ENCODE data around the gene CDH24.

CDH24 gene

GRCh38 chr14:23090254-23090636 is 32.9 kb upstream of the CDH24 start:
- no peak for DNase-seq

GRCh38 chr14:23089498-23090253 is 32.4 kb upstream of the CDH24 start:
- DNase-seq = no peak

GRCh38 chr14:23086565-23086964 is 29.2 kb upstream of the CDH24 start:
- no peak for DNase-seq

GRCh38 chr14:23085458-23085857 is 28.1 kb upstream of the CDH24 start:
- DNase-seq = no peak

- no peak for DNase-seq
Measured at GRCh38 chr14:23080474-23080873, 23.2 kb upstream of the CDH24 start.

GRCh38 chr14:23079716-23080115 is 22.4 kb upstream of the CDH24 start:
- DNase-seq = no peak

- no peak for DNase-seq
Measured at GRCh38 chr14:23078692-23079116, 21.4 kb upstream of the CDH24 start.

GRCh38 chr14:23077962-23078361 is 20.6 kb upstream of the CDH24 start:
- no peak for DNase-seq

GRCh38 chr14:23076785-23077408 is 19.6 kb upstream of the CDH24 start:
- DNase-seq = no peak

- no peak for DNase-seq
Measured at GRCh38 chr14:23074906-23075305, 17.6 kb upstream of the CDH24 start.

GRCh38 chr14:23071921-23072539 is 14.7 kb upstream of the CDH24 start:
- DNase-seq = no peak

- no peak for DNase-seq
Measured at GRCh38 chr14:23071244-23071920, 14.1 kb upstream of the CDH24 start.

- no peak for DNase-seq
Measured at GRCh38 chr14:23070262-23071129, 13.2 kb upstream of the CDH24 start.

- no peak for DNase-seq
Measured at GRCh38 chr14:23069413-23069806, 12.1 kb upstream of the CDH24 start.

GRCh38 chr14:23068789-23069412 is 11.6 kb upstream of the CDH24 start:
- DNase-seq = no peak

- DNase-seq = no peak
Measured at GRCh38 chr14:23067847-23068788, 10.8 kb upstream of the CDH24 start.

GRCh38 chr14:23066855-23067744 is 9.8 kb upstream of the CDH24 start:
- DNase-seq = no peak

GRCh38 chr14:23066368-23066767 is 9.0 kb upstream of the CDH24 start:
- no peak for DNase-seq

GRCh38 chr14:23063601-23064000 is 6.3 kb upstream of the CDH24 start:
- no peak for DNase-seq

GRCh38 chr14:23062002-23062401 is 4.7 kb upstream of the CDH24 start:
- DNase-seq = no peak
